ENCODE measurements around the gene DPYSL4. TPM values are rescaled to one million over a fixed set of nuclear protein-coding genes. Genes with fewer than 3 reads are reported as not detected.

The DPYSL4 gene
- total RNA-seq, 1 donor from 2014 or later, result 17.7 TPM

DNA sequence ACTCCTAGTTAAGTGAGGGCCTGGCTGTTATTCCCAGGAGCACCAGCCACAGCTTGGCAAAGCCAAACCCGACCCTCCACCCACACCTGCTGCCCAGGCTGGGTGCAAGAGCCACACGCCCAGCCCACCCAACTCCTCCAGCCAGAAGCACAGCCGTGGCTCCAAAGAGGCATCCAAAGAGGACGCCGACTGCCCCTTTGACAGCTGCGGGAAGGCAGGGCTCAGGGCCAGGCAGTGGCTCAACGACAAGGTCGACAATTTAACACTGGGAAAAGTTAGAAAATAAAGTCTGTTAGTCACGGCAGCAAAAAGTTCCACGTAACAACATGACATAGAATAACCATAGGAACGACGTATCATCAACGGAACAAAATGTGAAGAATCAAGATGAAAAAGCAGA lies 54.3 kb downstream of the DPYSL4 start:
- H3K4me1 Mint-ChIP-seq, result peaks cover 47% of the 10 kb centered on the region
- Histone ChIP-seq H3K27ac (no peak overlapping the region), H3K4me1 (peaks cover 44% of the 10 kb centered on the region), H3K27me3 (no peaks in the 10 kb centered on the region), H3K79me2 (ENCODE audit: low read depth) (no peaks in the 10 kb centered on the region), H2AFZ (replicated peaks) (no peak overlapping the region), H3K4me2 (no peak overlapping the region), H3K9ac (no peak overlapping the region), H3K9me3 (ENCODE audit: low read depth) (no peaks in the 10 kb centered on the region), H3K36me3 (no peaks in the 10 kb centered on the region), H3F3A (ENCODE audit: low read depth) (peaks cover 15% of the 10 kb centered on the region), H4K20me1 (ENCODE audit: low read depth) (peaks cover 8% of the 10 kb centered on the region), H3K4me3 (no peak overlapping the region)
- no peaks in the 10 kb centered on the region for H3K9me3 Mint-ChIP-seq
- no peak for DNase-seq (ENCODE audit: low spot score)
- TF ChIP-seq, protein P1, sequence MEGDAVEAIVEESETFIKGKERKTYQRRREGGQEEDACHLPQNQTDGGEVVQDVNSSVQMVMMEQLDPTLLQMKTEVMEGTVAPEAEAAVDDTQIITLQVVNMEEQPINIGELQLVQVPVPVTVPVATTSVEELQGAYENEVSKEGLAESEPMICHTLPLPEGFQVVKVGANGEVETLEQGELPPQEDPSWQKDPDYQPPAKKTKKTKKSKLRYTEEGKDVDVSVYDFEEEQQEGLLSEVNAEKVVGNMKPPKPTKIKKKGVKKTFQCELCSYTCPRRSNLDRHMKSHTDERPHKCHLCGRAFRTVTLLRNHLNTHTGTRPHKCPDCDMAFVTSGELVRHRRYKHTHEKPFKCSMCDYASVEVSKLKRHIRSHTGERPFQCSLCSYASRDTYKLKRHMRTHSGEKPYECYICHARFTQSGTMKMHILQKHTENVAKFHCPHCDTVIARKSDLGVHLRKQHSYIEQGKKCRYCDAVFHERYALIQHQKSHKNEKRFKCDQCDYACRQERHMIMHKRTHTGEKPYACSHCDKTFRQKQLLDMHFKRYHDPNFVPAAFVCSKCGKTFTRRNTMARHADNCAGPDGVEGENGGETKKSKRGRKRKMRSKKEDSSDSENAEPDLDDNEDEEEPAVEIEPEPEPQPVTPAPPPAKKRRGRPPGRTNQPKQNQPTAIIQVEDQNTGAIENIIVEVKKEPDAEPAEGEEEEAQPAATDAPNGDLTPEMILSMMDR (IDR thresholded peaks at IDR 0.05), result no peak
- no peak for TF ChIP-seq EZH2phosphoT487 (IDR thresholded peaks at IDR 0.05)
- no peak for TF ChIP-seq EZH2 (IDR thresholded peaks at IDR 0.05)
- H3K27me3 Mint-ChIP-seq (ENCODE audit: insufficient read depth, low read depth), result peaks cover 2% of the 10 kb centered on the region
- H3K4me3 Mint-ChIP-seq, result no peak overlapping the region
- H3K27ac Mint-ChIP-seq, result peak overlapping the region; percentile 40
- H3K36me3 Mint-ChIP-seq, result no peaks in the 10 kb centered on the region

DNA sequence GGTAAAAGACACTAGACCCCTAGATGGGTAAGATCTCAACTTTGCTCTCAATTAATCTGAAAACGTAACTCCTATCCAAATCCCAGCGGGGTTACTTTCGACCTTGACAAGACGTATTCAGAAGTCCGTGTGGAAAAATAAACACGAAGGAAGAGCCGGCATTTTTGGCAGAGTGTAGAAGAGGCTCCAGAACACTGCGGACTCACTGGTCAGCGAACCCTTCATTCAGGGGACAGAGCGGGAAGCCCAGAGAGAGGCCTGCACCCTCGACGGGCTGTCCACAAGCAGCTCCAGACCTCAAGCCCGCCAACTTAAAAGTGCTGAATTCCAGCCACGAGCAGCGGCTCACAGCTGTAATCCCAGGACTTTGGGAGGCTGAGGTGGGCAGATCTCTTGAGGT lies 54.7 kb downstream of the DPYSL4 start:
- TF ChIP-seq EZH2phosphoT487 (IDR thresholded peaks at IDR 0.05), result no peak
- no peak for TF ChIP-seq EZH2 (IDR thresholded peaks at IDR 0.05)
- TF ChIP-seq, protein P1 (IDR thresholded peaks at IDR 0.05), result no peak
- H3K36me3 Mint-ChIP-seq, result no peaks in the 10 kb centered on the region
- H3K4me1 Mint-ChIP-seq, result peaks cover 47% of the 10 kb centered on the region
- no peak overlapping the region for H2AFZ ChIP-seq (replicated peaks)
- H3K9ac ChIP-seq, result no peak overlapping the region
- H4K20me1 ChIP-seq (ENCODE audit: low read depth), result peaks cover 8% of the 10 kb centered on the region
- peaks cover 2% of the 10 kb centered on the region for H3K27me3 Mint-ChIP-seq (ENCODE audit: insufficient read depth, low read depth)
- no peaks in the 10 kb centered on the region for H3K9me3 ChIP-seq (ENCODE audit: low read depth)
- H3K4me3 Mint-ChIP-seq, result no peak overlapping the region
- H3K9me3 Mint-ChIP-seq, result no peaks in the 10 kb centered on the region
- H3K4me1 ChIP-seq, result peaks cover 44% of the 10 kb centered on the region
- peaks cover 15% of the 10 kb centered on the region for H3F3A ChIP-seq (ENCODE audit: low read depth)
- no peaks in the 10 kb centered on the region for H3K79me2 ChIP-seq (ENCODE audit: low read depth)
- H3K27me3 ChIP-seq, result no peaks in the 10 kb centered on the region
- H3K27ac ChIP-seq, result no peak overlapping the region
- H3K4me2 ChIP-seq, result no peak overlapping the region
- no peak overlapping the region for H3K27ac Mint-ChIP-seq
- H3K36me3 ChIP-seq, result no peaks in the 10 kb centered on the region
- H3K4me3 ChIP-seq, result no peak overlapping the region
- no peak for DNase-seq (ENCODE audit: low spot score)

DNA sequence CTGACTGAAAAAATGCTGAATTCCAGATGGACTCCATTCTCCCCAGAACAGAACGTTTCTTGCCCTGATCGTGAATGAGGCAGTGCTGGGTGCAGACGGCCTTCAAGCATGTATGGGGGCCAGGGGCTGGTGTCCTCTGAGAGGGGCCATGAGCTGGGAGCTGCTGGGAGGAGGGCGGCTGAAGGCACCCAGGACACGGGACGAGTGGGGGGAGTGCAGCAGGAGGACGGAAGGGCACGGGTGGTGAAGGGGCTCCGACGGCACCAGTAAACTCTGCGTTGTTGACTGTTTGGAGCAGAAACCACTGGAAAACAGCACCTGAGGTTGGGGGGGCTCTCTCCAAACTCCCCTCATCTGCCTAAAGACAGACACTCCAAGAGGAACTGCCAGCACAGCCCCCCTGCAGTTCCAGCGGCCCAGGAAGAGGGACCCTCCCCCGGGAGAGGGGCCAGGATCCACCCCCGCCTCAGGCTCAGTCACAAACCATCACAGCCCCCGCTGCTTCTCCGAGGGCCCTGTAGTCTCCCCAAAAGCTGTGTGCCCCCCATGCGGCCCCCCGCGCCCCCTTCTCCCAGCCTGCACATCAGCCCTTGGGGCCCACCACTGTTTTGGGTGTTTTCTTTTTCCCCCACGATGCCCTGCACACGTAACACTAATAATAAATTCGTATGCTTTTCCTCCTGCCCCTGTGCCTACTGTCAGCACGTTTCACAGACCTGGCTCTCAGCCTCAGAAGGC lies 55.5 kb downstream of the DPYSL4 start:
- H3K27me3 Mint-ChIP-seq (ENCODE audit: insufficient read depth, low read depth), result peaks cover 5% of the 10 kb centered on the region
- no peaks in the 10 kb centered on the region for H3K9me3 Mint-ChIP-seq
- Histone ChIP-seq H3K4me2 (peak overlapping the region; percentile 6), H3K79me2 (ENCODE audit: low read depth) (no peaks in the 10 kb centered on the region), H3K27ac (no peak overlapping the region), H3K4me1 (peaks cover 42% of the 10 kb centered on the region), H4K20me1 (ENCODE audit: low read depth) (peaks cover 8% of the 10 kb centered on the region), H3F3A (ENCODE audit: low read depth) (peaks cover 15% of the 10 kb centered on the region), H3K9me3 (ENCODE audit: low read depth) (no peaks in the 10 kb centered on the region), H3K27me3 (no peaks in the 10 kb centered on the region), H3K4me3 (no peak overlapping the region), H3K9ac (no peak overlapping the region), H3K36me3 (no peaks in the 10 kb centered on the region), H2AFZ (replicated peaks) (no peak overlapping the region)
- TF ChIP-seq EZH2 (IDR thresholded peaks at IDR 0.05), result no peak
- TF ChIP-seq EZH2phosphoT487 (IDR thresholded peaks at IDR 0.05), result no peak
- TF ChIP-seq, protein P1 (IDR thresholded peaks at IDR 0.05), result no peak
- no peaks in the 10 kb centered on the region for H3K36me3 Mint-ChIP-seq
- peaks cover 50% of the 10 kb centered on the region for H3K4me1 Mint-ChIP-seq
- peak overlapping the region; percentile 37 for H3K27ac Mint-ChIP-seq
- no peak for DNase-seq (ENCODE audit: low spot score)
- no peak overlapping the region for H3K4me3 Mint-ChIP-seq
